GM13977 (cell line): ENCODE data around the gene TFB1M.
"Not testable (repeated sequence)": the region's sequence is repeated elsewhere in the genome, so short reads cannot be mapped to it uniquely, and the experiment has no call there.

Experiments used
- DNase-seq: peaks from one replicate; pipeline ENCODE4 v3.0.0; 2012; ENCODE audit warnings: low spot score
- in situ Hi-C: fragments of 300-500 bp; cut with MboI; formaldehyde crosslinking; loops from one replicate; pipeline ENCODE4 v1.12.0; 2022; ENCODE audit warnings: low sequenced_read_pairs, low pct_unique_long_range_greater_than_20kb, mixed read lengths, inconsistent platforms; ENCODE audit not compliant: unreplicated experiment
- TF ChIP-seq, protein P1 (sequence below): IDR thresholded peaks from 2 replicates; pipeline ENCODE4 v1.5.1; 2012; ENCODE audit warnings: mild to moderate bottlenecking, control low read depth; ENCODE audit not compliant: insufficient read depth; ENCODE audit errors: extremely low read depth, missing control alignments

The TFB1M gene

DNA sequence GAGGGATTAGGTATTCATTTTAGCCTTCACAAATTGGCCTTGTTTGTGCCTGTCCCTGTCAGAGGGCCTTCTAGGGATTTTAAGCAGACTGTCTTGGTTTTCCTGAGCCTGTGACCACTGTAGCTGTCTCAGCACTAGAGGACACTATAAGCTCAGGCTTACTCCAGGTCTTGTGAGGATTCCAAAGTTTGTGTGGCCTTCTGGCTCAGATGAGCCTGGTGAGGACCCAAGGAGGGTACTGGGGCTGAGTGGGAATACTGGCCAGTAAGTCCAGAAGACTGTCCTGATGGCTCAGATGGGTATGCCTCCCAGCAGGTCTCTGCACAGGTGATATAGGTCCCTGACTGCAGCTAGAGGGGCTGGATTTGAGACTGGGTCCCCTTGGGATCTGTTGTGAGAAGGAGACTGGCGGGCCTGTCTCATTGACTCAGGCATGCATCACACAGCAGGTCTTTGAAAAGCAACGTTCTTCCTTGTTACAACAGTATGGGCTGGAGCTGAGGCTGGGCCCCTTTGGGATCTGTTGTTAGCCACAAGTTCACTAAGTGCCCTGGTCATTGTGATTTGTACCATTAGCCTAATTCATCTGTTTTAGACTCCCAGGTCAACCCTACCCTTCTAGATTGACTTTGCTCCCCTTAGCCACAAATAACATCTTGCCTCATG lies 26.3 kb upstream of the TFB1M start:
- TF ChIP-seq, protein P1, sequence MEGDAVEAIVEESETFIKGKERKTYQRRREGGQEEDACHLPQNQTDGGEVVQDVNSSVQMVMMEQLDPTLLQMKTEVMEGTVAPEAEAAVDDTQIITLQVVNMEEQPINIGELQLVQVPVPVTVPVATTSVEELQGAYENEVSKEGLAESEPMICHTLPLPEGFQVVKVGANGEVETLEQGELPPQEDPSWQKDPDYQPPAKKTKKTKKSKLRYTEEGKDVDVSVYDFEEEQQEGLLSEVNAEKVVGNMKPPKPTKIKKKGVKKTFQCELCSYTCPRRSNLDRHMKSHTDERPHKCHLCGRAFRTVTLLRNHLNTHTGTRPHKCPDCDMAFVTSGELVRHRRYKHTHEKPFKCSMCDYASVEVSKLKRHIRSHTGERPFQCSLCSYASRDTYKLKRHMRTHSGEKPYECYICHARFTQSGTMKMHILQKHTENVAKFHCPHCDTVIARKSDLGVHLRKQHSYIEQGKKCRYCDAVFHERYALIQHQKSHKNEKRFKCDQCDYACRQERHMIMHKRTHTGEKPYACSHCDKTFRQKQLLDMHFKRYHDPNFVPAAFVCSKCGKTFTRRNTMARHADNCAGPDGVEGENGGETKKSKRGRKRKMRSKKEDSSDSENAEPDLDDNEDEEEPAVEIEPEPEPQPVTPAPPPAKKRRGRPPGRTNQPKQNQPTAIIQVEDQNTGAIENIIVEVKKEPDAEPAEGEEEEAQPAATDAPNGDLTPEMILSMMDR = peak; percentile 27
- in situ Hi-C loops = no loop called here
- no peak for DNase-seq

DNA sequence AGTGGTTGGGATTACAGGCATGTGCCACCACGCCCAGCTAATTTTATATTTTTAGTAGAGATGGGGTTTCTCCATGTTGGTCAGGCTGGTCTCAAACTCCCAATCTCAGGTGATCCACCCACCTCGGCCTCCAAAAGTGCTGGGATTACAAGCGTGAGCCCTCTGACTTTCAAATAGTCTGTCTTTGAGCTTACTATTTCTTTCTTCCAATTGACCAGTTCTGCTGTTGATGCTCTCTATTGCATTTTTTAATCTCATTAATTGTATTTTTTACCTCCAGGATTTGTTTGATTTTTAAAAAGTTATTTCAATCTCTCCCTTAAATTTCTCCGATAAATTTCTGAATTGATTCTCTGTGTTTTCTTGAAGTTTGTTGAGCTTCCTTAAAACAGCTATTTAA lies 25.6 kb upstream of the TFB1M start:
- in situ Hi-C loops, DNase-seq: not testable (repeated sequence)

DNA sequence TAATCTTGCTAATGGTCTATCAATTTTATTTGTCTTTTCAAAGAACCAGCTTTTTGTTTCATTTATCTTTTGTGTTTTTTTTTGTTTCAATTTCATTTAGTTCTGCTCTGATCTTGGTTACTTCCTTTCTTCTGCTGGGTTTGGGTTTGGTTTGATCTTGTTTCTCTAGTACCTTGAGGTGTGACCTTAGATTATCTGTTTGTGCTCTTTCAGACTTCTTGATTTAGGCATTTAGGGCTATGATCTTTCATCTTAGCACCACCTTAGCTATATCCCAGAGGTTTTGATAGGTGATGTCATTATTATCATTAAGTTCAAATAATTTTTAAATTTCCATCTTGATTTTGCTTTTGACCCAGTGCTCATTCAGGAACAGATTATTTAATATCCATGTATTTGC lies 24.0 kb upstream of the TFB1M start:
- in situ Hi-C loops, DNase-seq: not testable (repeated sequence)

DNA sequence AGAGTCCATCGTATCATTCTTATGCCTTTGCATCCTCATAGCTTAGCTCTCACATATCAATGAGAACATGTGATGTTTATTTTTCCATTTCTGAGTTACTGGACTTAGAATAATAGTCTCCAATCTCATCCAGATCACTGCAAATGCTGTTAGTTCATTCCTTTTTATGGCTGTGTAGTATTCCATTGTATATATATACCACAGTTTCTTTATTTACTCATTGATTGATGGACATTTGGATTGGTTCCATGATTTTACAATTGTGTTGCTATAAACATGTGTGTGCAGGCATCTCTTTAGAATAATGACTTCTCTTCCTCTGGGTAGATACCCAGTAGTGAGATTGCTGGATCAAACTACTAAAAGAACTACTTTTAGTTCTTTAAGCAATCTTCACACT lies 21.0 kb upstream of the TFB1M start:
- in situ Hi-C loops = no loop called here
- TF ChIP-seq, protein P1 = no peak
- DNase-seq = no peak

DNA sequence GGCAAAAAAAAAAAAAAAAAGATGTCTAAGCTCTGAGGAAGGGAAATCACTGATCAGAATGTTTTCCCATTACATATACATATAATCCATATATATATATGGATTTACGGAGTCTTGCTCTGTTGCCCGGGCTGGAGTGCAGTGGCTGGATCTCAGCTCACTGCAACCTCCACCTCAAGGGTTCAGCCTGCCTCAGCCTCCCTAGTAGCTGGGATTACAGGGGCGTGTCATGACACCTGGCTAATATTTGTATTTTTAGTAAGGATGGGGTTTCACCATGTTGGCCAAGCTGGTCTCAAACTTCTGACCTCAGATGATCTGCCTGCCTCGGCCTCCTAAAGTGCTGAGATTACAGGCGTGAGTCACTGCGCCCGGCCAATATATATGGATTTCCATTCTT lies 19.8 kb upstream of the TFB1M start:
- not testable (repeated sequence) for DNase-seq
- in situ Hi-C loops = loop anchor here (5.0 kb wide), 1 partner anchor 188 kb away; no protein-coding TSS in a partner anchor

DNA sequence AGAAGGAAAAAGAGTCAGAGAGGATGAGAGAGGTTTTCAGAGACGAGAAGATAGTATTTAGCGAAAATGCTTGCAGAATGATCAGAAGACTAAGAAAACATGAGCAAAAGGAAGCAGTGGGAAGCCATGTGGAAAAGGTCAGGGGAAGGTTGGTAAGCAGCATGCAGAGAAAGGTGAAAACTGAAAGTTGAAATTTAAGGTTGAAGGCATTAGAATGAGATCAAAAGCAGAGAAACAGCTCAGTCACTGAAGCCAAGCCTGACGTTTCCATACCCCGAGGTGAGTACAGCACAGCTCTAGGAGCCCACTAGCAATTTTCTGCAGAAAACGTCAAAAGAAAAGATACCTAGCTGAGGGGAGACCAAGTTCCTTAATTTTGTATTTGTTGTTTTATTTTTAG lies 19.1 kb upstream of the TFB1M start:
- TF ChIP-seq, protein P1 = no peak
- DNase-seq = peak; percentile 19
- in situ Hi-C loops = loop anchor here (5.0 kb wide), 1 partner anchor 189 kb away; no protein-coding TSS in a partner anchor

DNA sequence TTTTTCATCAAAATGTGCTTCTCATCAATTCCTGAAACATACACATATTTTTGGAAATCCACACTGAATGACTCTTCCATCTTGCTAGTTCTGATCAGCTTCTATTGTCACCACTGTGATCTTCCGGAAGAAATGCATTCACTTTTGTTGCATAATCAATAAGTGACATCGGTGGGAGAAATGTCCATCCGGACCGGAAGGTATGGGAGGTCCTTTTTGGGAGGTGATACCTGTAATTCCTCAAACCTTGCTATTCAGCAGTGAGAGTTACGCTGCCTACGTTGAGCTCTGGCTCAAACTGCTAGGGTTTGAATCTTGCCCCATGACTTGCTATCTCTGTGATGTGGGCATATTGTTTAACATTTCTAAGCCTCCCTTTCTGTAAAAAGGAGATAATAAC lies 16.6 kb upstream of the TFB1M start:
- DNase-seq = no peak
- in situ Hi-C loops = loop anchor here (5.0 kb wide), 1 partner anchor 191 kb away; no protein-coding TSS in a partner anchor
- TF ChIP-seq, protein P1 = no peak

DNA sequence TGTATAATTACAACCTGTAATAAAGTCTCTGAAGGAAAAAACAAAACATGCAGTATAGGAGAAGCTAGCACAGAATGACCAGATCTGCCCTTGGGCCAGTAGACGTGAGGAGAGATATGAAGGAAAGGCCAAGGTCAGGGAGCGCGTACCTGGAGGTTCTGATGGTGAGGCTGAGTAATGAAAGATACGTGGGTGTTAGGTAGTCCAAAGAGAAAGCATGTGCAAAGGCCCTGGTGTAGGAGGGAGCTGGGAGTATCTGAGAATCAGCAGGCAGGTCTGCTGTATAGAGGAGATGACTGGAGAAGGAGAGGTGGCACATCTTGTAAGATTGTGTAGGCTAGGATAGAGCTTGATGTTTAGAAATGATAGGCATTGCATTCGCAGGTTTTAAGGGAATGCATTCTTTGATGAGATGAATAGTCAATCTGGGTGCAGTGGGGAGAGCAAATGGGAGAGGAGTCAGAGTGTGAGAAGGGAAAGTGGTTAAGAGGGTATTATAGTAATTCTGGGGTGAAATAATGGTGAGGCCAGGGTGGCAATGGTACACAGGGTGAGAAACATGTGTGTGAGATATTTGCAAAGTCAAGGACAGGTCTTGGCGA lies 15.9 kb upstream of the TFB1M start:
- in situ Hi-C loops = loop anchor here (5.0 kb wide), 1 partner anchor 192 kb away; no protein-coding TSS in a partner anchor
- TF ChIP-seq, protein P1 = no peak
- DNase-seq = no peak
